ENCODE measurements around the gene ILDR2. TPM values are rescaled to one million over a fixed set of nuclear protein-coding genes. Genes with fewer than 3 reads are reported as not detected.
"Not testable (repeated sequence)": the region's sequence is repeated elsewhere in the genome, so short reads cannot be mapped to it uniquely, and the experiment has no call there.

The ILDR2 gene
- total RNA-seq, 8 experiments from 2014 or later: 0.28 to 60.5 (median 6.6) TPM

- in situ Hi-C loops (cut with MboI; ENCODE audit: low pct_unique_long_range_greater_than_20kb in 2 of 9, low sequenced_read_pairs in 9 of 9, unreplicated experiment in 9 of 9): no loop called here
Measured at GRCh38 chr1:166889776-166890175, 85.6 kb downstream of the ILDR2 start.

GRCh38 chr1:166888373-166889111 lies 86.8 kb downstream of the ILDR2 start:
- in situ Hi-C loops (cut with MboI; ENCODE audit: low pct_unique_long_range_greater_than_20kb in 2 of 9, low sequenced_read_pairs in 9 of 9, unreplicated experiment in 9 of 9): no loop called here
- Histone ChIP-seq H3K4me3 (no peak overlapping the region), H3K4me1 (replicated peaks in 1 of 2) (peaks cover 13 to 15% of the 10 kb centered on the region in 2 donors), H3K27ac (no peak overlapping the region)
- WGBS, 10 experiments: 0 to 85% (median 38%) methylated on average over 1 to 4 of the region's 4 CpGs; no CpG with 5 or more reads in 1 of the 10 experiments
- peak; percentile 10 to 91 (median 84) for ATAC-seq (replicated peaks in 6 of 8)

More at GRCh38 chr1:166889776-166890175, 85.6 kb downstream of the ILDR2 start:
- peak in 3 of 8 experiments; percentile 59 to 69 (median 65) for ATAC-seq (replicated peaks in 6 of 8)
- Histone ChIP-seq H3K4me1 (replicated peaks in 1 of 2) (peaks cover 13 to 15% of the 10 kb centered on the region in 2 donors), H3K4me3 (no peak overlapping the region), H3K27ac (no peak overlapping the region)

- H3K4me3 ChIP-seq: no peak overlapping the region
- H3K27ac ChIP-seq: no peak overlapping the region
- peaks cover 13 to 15% of the 10 kb centered on the region in 2 donors for H3K4me1 ChIP-seq (replicated peaks in 1 of 2)
- no peak for ATAC-seq (replicated peaks in 6 of 8)
- WGBS, 10 experiments: 76 to 100% (median 93%) methylated on average over 1 to 3 of the region's 3 CpGs; no CpG with 5 or more reads in 3 of the 10 experiments
- in situ Hi-C loops (cut with MboI; ENCODE audit: low pct_unique_long_range_greater_than_20kb in 2 of 9, low sequenced_read_pairs in 9 of 9, unreplicated experiment in 9 of 9): no loop called here
Measured at GRCh38 chr1:166884971-166885370, 90.4 kb downstream of the ILDR2 start.

GRCh38 chr1:166884040-166884642 lies 91.2 kb downstream of the ILDR2 start:
- Histone ChIP-seq H3K4me3 (no peak overlapping the region), H3K4me1 (replicated peaks in 1 of 2) (peaks cover 13 to 14% of the 10 kb centered on the region in 2 donors), H3K27ac (no peak overlapping the region)
- 45 to 65% (median 60%) methylated on average over 5 to 39 of the region's 44 CpGs; no CpG with 5 or more reads in 6 of the 10 experiments for WGBS, 10 experiments
- in situ Hi-C loops (cut with MboI; ENCODE audit: low pct_unique_long_range_greater_than_20kb in 2 of 9, low sequenced_read_pairs in 9 of 9, unreplicated experiment in 9 of 9): no loop called here
- ATAC-seq (replicated peaks in 6 of 8): peak; percentile 68 to 97 (median 78)

GRCh38 chr1:166882893-166883292 lies 92.4 kb downstream of the ILDR2 start:
- no peak overlapping the region for H3K27ac ChIP-seq
- WGBS, 10 experiments: 0 to 94% (median 50%) methylated on average over 1 to 2 of the region's 2 CpGs; no CpG with 5 or more reads in 1 of the 10 experiments
- no peak overlapping the region for H3K4me3 ChIP-seq
- in situ Hi-C loops (cut with MboI; ENCODE audit: low pct_unique_long_range_greater_than_20kb in 2 of 9, low sequenced_read_pairs in 9 of 9, unreplicated experiment in 9 of 9): no loop called here
- peaks cover 1 to 3% of the 10 kb centered on the region in 2 donors for H3K4me1 ChIP-seq (replicated peaks in 1 of 2)
- ATAC-seq (replicated peaks in 6 of 8): no peak

- H3K4me1 ChIP-seq (replicated peaks in 1 of 2); H3K27ac ChIP-seq; in situ Hi-C loops (cut with MboI; ENCODE audit: low pct_unique_long_range_greater_than_20kb in 2 of 9, low sequenced_read_pairs in 9 of 9, unreplicated experiment in 9 of 9); ATAC-seq (replicated peaks in 6 of 8); H3K4me3 ChIP-seq: not testable (repeated sequence)
- 84 to 100% (median 96%) methylated on average over 1 to 5 of the region's 21 CpGs; no CpG with 5 or more reads in 5 of the 10 experiments for WGBS, 10 experiments
Measured at GRCh38 chr1:166878173-166878917, 97.0 kb downstream of the ILDR2 start.

GRCh38 chr1:166876540-166876838 lies 98.9 kb downstream of the ILDR2 start:
- ATAC-seq (replicated peaks in 6 of 8): peak in 1 of 8 experiments; percentile 0
- Histone ChIP-seq H3K27ac (peak overlapping the region; percentile 55 to 56), H3K4me1 (replicated peaks in 1 of 2) (peaks cover 3 to 10% of the 10 kb centered on the region in 2 donors), H3K4me3 (peak overlapping the region; percentile 64 to 91 (median 81))
- in situ Hi-C loops (cut with MboI; ENCODE audit: low pct_unique_long_range_greater_than_20kb in 2 of 9, low sequenced_read_pairs in 9 of 9, unreplicated experiment in 9 of 9): no loop called here
- 0 to 10% (median 3%) methylated on average over 1 to 7 of the region's 7 CpGs; no CpG with 5 or more reads in 1 of the 10 experiments for WGBS, 10 experiments

- H3K27ac ChIP-seq: peak within 1 kb of the TSS; percentile 87 to 97
- H3K4me1 ChIP-seq (replicated peaks in 1 of 2): peaks cover 3 to 10% of the 10 kb centered on the region in 2 donors
- ATAC-seq (replicated peaks in 6 of 8): peak; percentile 88 to 93 (median 91)
- WGBS, 10 experiments: 0 to 3% (median 0%) methylated on average over 5 to 33 of the region's 84 CpGs; no CpG with 5 or more reads in 3 of the 10 experiments
- H3K4me3 ChIP-seq: peak within 1 kb of the TSS; percentile 64 to 91 (median 81)
- in situ Hi-C loops (cut with MboI; ENCODE audit: low pct_unique_long_range_greater_than_20kb in 2 of 9, low sequenced_read_pairs in 9 of 9, unreplicated experiment in 9 of 9): no loop called here
Measured at GRCh38 chr1:166875734-166876539, 99.4 kb downstream of the ILDR2 start, which contains the start of gene TADA1. Gene TADA1, minus strand, starts transcription at chr1:166876264. Its CDS starts 31 bp downstream, at chr1:166876233.

GRCh38 chr1:166875302-166875733 lies 100.0 kb downstream of the ILDR2 start:
- in situ Hi-C loops (cut with MboI; ENCODE audit: low pct_unique_long_range_greater_than_20kb in 2 of 9, low sequenced_read_pairs in 9 of 9, unreplicated experiment in 9 of 9): no loop called here
- 0 to 61% (median 31%) methylated on average over 1 to 7 of the region's 8 CpGs; no CpG with 5 or more reads in 1 of the 10 experiments for WGBS, 10 experiments

GRCh38 chr1:166874464-166874863 lies 100.9 kb downstream of the ILDR2 start:
- no peak for ATAC-seq (replicated peaks in 6 of 8)
- H3K4me1 ChIP-seq (replicated peaks in 1 of 2): peaks cover 10 to 13% of the 10 kb centered on the region in 2 donors
- 87 to 100% (median 92%) methylated on average over 3 to 8 of the region's 8 CpGs; no CpG with 5 or more reads in 1 of the 10 experiments for WGBS, 10 experiments
- no peak overlapping the region for H3K27ac ChIP-seq
- in situ Hi-C loops (cut with MboI; ENCODE audit: low pct_unique_long_range_greater_than_20kb in 2 of 9, low sequenced_read_pairs in 9 of 9, unreplicated experiment in 9 of 9): no loop called here
- H3K4me3 ChIP-seq: no peak overlapping the region

More at GRCh38 chr1:166875302-166875733, 100.0 kb downstream of the ILDR2 start:
- H3K4me1 ChIP-seq (replicated peaks in 1 of 2): peaks cover 5 to 10% of the 10 kb centered on the region in 2 donors
- H3K27ac ChIP-seq: peak overlapping the region; percentile 87 to 97
- no peak for ATAC-seq (replicated peaks in 6 of 8)
- peak overlapping the region; percentile 64 to 91 (median 81) for H3K4me3 ChIP-seq

GRCh38 chr1:166870584-166870983 lies 104.8 kb downstream of the ILDR2 start:
- Histone ChIP-seq H3K27ac (no peak overlapping the region), H3K4me3 (no peak overlapping the region), H3K4me1 (replicated peaks in 1 of 2) (peaks cover 10 to 11% of the 10 kb centered on the region in 2 donors)
- in situ Hi-C loops (cut with MboI; ENCODE audit: low pct_unique_long_range_greater_than_20kb in 2 of 9, low sequenced_read_pairs in 9 of 9, unreplicated experiment in 9 of 9): no loop called here
- ATAC-seq (replicated peaks in 6 of 8): no peak
- 88 to 100% (median 93%) methylated on average over 4 of the region's 4 CpGs; no CpG with 5 or more reads in 6 of the 10 experiments for WGBS, 10 experiments
